ENCODE data around the gene NES.

NES gene

DNA sequence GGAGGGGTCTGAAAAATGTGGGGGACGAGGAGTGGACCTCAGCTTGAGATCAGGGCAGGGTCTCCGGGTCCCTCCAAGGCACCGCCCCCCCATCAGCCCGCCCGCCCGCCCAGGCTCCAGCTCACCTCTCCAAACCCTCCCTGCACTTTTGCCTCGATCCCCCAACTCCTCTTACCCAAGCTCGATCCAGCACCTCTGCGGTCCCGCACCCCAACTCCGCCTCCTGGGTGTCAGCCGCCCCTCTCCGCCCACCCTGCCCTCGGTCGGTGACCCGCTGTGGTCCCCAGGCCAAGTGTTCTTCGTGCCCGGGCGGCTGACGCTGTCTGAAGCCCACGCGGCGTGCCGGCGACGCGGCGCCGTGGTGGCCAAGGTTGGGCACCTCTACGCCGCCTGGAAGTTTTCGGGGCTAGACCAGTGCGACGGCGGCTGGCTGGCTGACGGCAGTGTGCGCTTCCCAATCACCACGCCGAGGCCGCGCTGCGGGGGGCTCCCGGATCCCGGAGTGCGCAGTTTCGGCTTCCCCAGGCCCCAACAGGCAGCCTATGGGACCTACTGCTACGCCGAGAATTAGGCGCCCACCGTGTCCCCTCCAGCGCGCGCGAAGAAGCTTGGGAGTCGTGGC lies 52.3 kb downstream of the NES start:
- Histone ChIP-seq H3K4me1 (peaks cover 28% of the 10 kb centered on the region), H3K27me3 (peaks cover 73% of the 10 kb centered on the region), H3K36me3 (no peaks in the 10 kb centered on the region), H3K27ac (no peak overlapping the region), H3K4me3 (peak overlapping the region; percentile 53), H3K9ac (no peak overlapping the region), H3K4me2 (peak overlapping the region; percentile 69), H3K9me3 (no peaks in the 10 kb centered on the region), H4K20me1 (peaks cover 43% of the 10 kb centered on the region)
- TF ChIP-seq Cebpa-rat (IDR thresholded peaks at IDR 0.05), result no peak

DNA sequence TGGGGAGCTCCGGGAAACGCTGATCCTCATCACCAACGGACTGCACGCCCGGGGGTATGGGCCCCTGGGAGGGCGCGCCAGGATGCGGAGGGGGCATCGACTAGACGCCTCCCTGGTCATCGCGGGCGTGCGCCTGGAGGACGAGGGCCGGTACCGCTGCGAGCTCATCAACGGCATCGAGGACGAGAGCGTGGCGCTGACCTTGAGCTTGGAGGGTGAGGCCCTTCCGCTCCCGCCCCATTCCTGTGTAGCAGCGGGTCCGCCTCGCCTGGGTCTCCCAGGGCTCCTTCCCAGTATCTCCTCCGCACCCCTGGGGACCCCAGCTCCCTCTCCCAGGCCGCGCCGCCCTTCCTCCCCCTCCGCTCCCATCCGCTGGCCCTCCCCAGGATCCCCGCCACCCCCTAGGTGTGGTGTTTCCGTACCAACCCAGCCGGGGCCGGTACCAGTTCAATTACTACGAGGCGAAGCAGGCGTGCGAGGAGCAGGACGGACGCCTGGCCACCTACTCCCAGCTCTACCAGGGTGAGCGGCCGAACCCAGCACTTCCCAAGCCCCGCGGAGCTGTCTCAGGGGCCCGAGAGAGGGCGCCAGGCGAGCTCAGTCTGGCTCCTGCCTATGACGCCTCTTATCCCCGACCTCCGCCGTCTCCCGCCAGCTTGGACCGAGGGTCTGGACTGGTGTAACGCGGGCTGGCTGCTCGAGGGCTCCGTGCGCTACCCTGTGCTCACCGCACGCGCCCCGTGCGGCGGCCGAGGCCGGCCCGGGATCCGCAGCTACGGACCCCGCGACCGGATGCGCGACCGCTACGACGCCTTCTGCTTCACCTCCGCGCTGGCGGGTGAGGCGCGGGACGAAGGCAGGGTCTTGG lies 53.0 kb downstream of the NES start:
- Histone ChIP-seq H3K4me3 (peak overlapping the region; percentile 53; the same call in 1 of the 2 replicates), H3K9ac (no peak overlapping the region), H3K4me2 (peak overlapping the region; percentile 69), H3K27ac (no peak overlapping the region), H3K27me3 (peaks cover 81% of the 10 kb centered on the region), H3K36me3 (no peaks in the 10 kb centered on the region), H3K9me3 (no peaks in the 10 kb centered on the region), H4K20me1 (peaks cover 43% of the 10 kb centered on the region), H3K4me1 (peaks cover 24% of the 10 kb centered on the region)
- no peak for TF ChIP-seq Cebpa-rat (IDR thresholded peaks at IDR 0.05)

DNA sequence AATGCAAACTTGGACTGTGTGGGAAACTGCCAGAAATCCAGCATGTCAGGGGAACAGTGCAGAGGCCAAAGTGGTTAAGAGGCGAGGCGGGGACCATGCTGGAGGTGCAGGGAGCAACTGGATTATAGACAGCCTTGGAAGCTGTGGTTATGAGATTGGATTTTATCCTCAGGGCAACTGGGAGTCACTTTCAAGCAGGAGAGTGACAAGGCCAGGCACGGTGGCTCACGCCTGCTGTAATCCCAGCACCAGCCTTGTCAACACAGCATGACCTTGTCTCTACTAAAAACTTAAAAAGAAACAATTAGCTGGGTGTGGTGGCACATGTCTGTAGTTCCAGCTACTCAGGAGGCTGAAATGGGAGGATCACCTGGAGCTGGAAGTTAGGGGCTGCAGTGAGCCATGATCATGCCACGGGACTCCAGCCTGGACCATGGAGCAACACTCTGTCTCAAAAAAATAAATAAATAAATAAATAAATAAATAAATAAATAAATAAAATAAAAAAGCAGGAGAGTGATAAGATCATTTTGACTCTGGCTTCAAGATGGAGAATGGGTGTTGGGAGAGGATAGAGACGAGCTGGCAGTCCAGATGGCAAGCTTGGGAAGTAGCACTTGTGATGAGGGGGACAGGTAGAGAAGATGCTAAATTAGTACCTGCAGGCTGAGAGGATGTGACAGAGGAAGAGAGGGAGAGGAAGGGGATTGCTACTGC lies 54.5 kb downstream of the NES start:
- H3K4me1 ChIP-seq, result peaks cover 21% of the 10 kb centered on the region
- H3K9ac ChIP-seq, result no peak overlapping the region
- no peak overlapping the region for H3K27ac ChIP-seq
- no peaks in the 10 kb centered on the region for H3K36me3 ChIP-seq
- TF ChIP-seq Cebpa-rat (IDR thresholded peaks at IDR 0.05), result no peak
- peaks cover 87% of the 10 kb centered on the region for H3K27me3 ChIP-seq
- no peak overlapping the region for H3K4me3 ChIP-seq
- H3K4me2 ChIP-seq, result no peak overlapping the region
- no peaks in the 10 kb centered on the region for H3K9me3 ChIP-seq
- H4K20me1 ChIP-seq, result peaks cover 43% of the 10 kb centered on the region

DNA sequence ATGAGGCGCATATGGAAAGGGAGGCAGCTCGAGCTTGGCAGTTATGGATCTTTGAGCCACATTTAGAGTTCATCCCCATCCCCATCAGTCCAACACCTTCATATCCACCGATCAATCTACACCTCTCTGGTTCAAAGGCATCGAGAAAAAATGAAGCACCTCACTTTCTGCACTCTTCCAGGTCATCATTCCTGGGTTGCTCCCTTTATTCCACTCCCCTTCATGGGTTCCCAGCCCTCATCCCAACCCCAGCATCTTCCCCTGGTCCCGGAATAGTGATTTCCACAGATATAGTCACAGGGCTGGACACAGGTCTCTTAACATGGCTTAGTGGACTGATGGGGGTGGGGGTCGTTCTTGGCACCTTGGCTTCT lies 57.6 kb downstream of the NES start:
- Histone ChIP-seq H3K27ac (no peak overlapping the region), H3K27me3 (peaks cover 88% of the 10 kb centered on the region), H3K4me3 (no peak overlapping the region), H4K20me1 (peaks cover 31% of the 10 kb centered on the region; the same call in 1 of the 2 replicates), H3K9me3 (no peaks in the 10 kb centered on the region), H3K36me3 (no peaks in the 10 kb centered on the region), H3K9ac (no peak overlapping the region), H3K4me1 (no peaks in the 10 kb centered on the region), H3K4me2 (no peak overlapping the region)
- TF ChIP-seq Cebpa-rat (IDR thresholded peaks at IDR 0.05), result no peak

DNA sequence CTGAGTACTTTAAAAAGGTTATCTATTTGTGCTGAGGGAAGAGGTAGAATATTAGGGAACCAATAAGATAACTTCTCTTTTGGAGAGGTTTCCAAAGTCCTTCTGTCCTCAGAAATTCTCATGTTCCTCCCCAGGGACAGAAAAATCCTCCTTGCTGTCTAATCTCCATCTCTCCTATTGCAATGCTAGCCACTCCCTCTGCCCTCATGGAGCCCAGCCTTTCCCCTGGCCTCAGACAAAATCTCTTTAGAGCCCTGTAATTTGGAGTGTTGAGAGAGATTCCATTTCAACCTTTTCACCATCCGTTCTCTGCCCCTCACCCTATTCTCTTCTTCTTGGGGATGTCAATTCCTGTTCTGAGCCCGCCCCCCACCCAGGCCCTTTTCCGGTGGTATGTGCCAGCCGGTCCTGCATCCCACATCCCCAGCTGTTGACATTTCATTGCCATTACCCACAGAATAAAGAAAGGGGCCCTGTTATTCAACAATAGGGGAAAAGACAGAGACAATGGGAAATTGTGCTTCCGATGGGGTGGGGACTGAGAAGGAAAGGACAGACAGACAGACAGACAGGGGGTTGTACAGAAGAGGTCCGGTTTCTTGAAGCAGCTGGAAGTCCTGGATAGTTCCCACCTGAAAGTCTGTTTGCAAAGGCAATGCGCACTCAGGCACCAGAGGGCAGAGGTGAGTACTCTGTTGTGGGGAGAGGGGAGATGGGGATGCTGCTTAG lies 58.2 kb downstream of the NES start, which contains the start of gene HAPLN2:
HAPLN2 (plus strand) TSS at position 563 of the 729 bp plus-strand sequence. CDS start 4,076 bp downstream, outside the sequence.
- peaks cover 88% of the 10 kb centered on the region for H3K27me3 ChIP-seq
- H3K36me3 ChIP-seq, result no peaks in the 10 kb centered on the region
- no peak within 1 kb of the TSS for H3K4me3 ChIP-seq
- H3K9me3 ChIP-seq, result no peaks in the 10 kb centered on the region
- H3K27ac ChIP-seq, result no peak within 1 kb of the TSS
- TF ChIP-seq Cebpa-rat (IDR thresholded peaks at IDR 0.05), result no peak
- H4K20me1 ChIP-seq, result peaks cover 26% of the 10 kb centered on the region; the same call in 1 of the 2 replicates
- no peak within 1 kb of the TSS for H3K9ac ChIP-seq
- H3K4me2 ChIP-seq, result no peak within 1 kb of the TSS
- no peaks in the 10 kb centered on the region for H3K4me1 ChIP-seq
